Measurements from ENCODE around the gene SHC2.

DNA sequence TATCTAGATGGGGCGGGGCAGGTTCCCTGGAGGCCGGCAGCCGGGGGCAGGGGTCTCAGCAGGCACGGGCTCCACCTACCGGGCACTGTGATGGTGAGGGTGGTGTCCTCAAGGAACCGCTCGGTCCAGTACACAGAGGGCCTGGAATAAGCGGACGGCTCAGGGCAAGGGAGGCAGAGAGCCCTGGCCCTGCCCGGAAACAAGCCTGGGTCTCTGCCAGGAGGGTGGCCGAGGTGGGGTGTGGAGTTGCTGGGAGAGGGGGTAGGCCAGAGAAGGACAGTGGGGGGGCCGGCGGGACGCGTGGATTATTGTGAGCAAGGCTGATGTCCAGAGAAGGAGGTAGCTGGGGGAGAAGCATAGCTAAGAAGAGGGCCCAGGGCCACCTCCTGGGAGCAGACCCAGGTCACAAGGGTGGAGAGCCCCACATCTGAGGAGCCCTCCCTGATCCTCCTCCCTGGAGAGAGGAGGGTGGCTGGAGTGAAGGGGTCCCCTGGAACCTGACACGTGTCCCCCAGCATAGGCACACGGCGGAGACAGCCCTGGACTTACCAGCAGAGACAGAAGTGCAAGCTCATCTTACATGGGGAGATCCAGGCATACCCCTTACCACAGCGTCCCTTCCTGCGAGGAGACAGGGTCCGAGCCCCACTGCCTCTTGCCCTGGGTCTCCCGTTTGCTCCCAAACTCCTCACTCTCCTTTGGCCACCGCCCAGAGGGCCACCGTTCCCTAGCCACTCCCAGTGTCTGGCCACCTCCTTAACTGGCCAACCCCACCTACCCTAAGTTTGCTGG is 87.2 kb downstream of the SHC2 start:
- TF ChIP-seq POLR2A (IDR thresholded peaks at IDR 0.05; ENCODE audit: low read depth, low read length) (no peak), TAF1 (IDR thresholded peaks at IDR 0.05; ENCODE audit: low read depth, low read length) (no peak)

Data from GM12891 (cell line).